Upper lobe of left lung (tissue), 6 donors: ENCODE data around the gene DCLK1. TPM values are rescaled to one million over a fixed set of nuclear protein-coding genes. Genes with fewer than 3 reads are reported as not detected.

Source experiments
- ATAC-seq, 2 donors: fragments of 200-7000 bp; cut with Tn5 transposase; one replicate each; pipeline ENCODE4 v1.9.1; 2022; ENCODE audit warnings: mild to moderate bottlenecking in 2 of 2, moderate library complexity in 2 of 2; ENCODE audit not compliant: low FRiP score in 2 of 2
- DNase-seq, 2 donors: peaks; one replicate each; pipeline ENCODE4 v3.0.0-alpha.2; 2019 to 2020
- H3K27ac ChIP-seq, 4 donors: fragments of 200-600 bp; sonication (generic); one replicate each; pipeline ENCODE4 v1.5.1; 2016 to 2019
- H3K27me3 ChIP-seq, 4 donors: fragments of 200-600 bp; sonication (generic); one replicate each; pipeline ENCODE4 v1.5.1; 2017 to 2019
- H3K36me3 ChIP-seq, 4 donors: fragments of 200-600 bp; sonication (generic); one replicate each; pipeline ENCODE4 v1.5.1; 2016 to 2019
- H3K4me1 ChIP-seq, 4 donors: fragments of 200-600 bp; sonication (generic); one replicate each; pipeline ENCODE4 v1.5.1; 2018 to 2019
- H3K4me3 ChIP-seq, 4 donors: fragments of 200-600 bp; sonication (generic); one replicate each; pipeline ENCODE4 v1.5.1; 2017 to 2019; ENCODE audit warnings: mild to moderate bottlenecking in 2 of 4, moderate library complexity in 1 of 4
- H3K9me3 ChIP-seq, 4 donors: fragments of 200-600 bp; sonication (generic); one replicate each; pipeline ENCODE4 v1.5.1; 2018 to 2019
- CTCF ChIP-seq, 6 experiments: fragments of 450-650 bp in 4 of 6; fragments of 200-600 bp in 2 of 6; sonication (generic) in 2 of 6; IDR thresholded peaks; one replicate each; pipeline ENCODE4 v1.5.1; 2016 to 2019; ENCODE audit warnings: antibody characterized with exemption in 6 of 6
- EP300 ChIP-seq, 4 donors: sonication (generic); formaldehyde crosslinking; IDR thresholded peaks; one replicate each; pipeline ENCODE4 v1.5.1; 2017; ENCODE audit warnings: antibody characterized with exemption in 4 of 4, control low read depth in 2 of 4
- POLR2A ChIP-seq, 4 donors: fragments of 450-650 bp; IDR thresholded peaks; one replicate each; pipeline ENCODE4 v1.5.1; 2016 to 2017; ENCODE audit warnings: antibody characterized with exemption in 4 of 4, mild to moderate bottlenecking in 2 of 4
- POLR2AphosphoS5 ChIP-seq, 2 donors: sonication (generic); formaldehyde crosslinking; IDR thresholded peaks; one replicate each; pipeline ENCODE4 v1.5.1; 2017; ENCODE audit warnings: antibody characterized with exemption in 2 of 2
- whole genome bisulfite sequencing, 2 donors: methylation state at CpG; one replicate each; pipeline ENCODE4 v1.1.5; 2017 to 2018; 5-methylcytosine and 5-hydroxymethylcytosine counted together
- total RNA-seq, 6 donors: library from RNA; depleted of rRNA in 4 of 6; stranded (reverse); fragments of >200 nt in 4 of 6; gene quantifications; one replicate each; pipeline versions ENCODE4 v1.1.0 to v1.2.1, GENCODE V29; 2016 to 2021
- donor health status: DM: no; HTN: no; CAD: no; lungs with moderate emphysema.
- donor health status: DM: no; HTN: yes; CAD: no; lungs with severe emphysema.

The DCLK1 gene
- total RNA-seq, 6 donors from 2014 or later, result 2.1 to 14.7 (median 3.9) TPM

GRCh38 chr13:36146511-36147269 is 15.5 kb upstream of the DCLK1 start:
- ATAC-seq (no peak), DNase-seq (no peak)
- TF ChIP-seq POLR2AphosphoS5 (IDR thresholded peaks at IDR 0.05), result no peak
- Histone ChIP-seq H3K36me3 (no peaks in the 10 kb centered on the region), H3K27me3 (no peaks in the 10 kb centered on the region), H3K4me3 (no peak overlapping the region), H3K9me3 (peaks cover 0 to 4% (median 0%) of the 10 kb centered on the region in 4 donors), H3K4me1 (no peaks in the 10 kb centered on the region), H3K27ac (no peak overlapping the region)
- 71 to 81% methylated on average over 4 of the region's 4 CpGs for WGBS, 2 donors

- Histone ChIP-seq H3K9me3 (peaks cover 0 to 4% (median 0%) of the 10 kb centered on the region in 4 donors), H3K27ac (no peak overlapping the region), H3K27me3 (no peaks in the 10 kb centered on the region), H3K4me1 (no peaks in the 10 kb centered on the region), H3K4me3 (no peak overlapping the region), H3K36me3 (no peaks in the 10 kb centered on the region)
- DNase-seq, result no peak
- ATAC-seq, result no peak
- 79 to 83% methylated on average over 2 of the region's 2 CpGs for WGBS, 2 donors
- no peak for TF ChIP-seq EP300 (IDR thresholded peaks at IDR 0.05)
Measured at GRCh38 chr13:36143738-36144137, 12.6 kb upstream of the DCLK1 start.

GRCh38 chr13:36142735-36143134 is 11.6 kb upstream of the DCLK1 start:
- Histone ChIP-seq H3K27ac (no peak overlapping the region), H3K4me3 (no peak overlapping the region), H3K27me3 (no peaks in the 10 kb centered on the region), H3K36me3 (no peaks in the 10 kb centered on the region), H3K4me1 (no peaks in the 10 kb centered on the region), H3K9me3 (peaks cover 0 to 4% (median 0%) of the 10 kb centered on the region in 4 donors)
- DNase-seq, result no peak
- no peak for ATAC-seq
- TF ChIP-seq POLR2AphosphoS5 (IDR thresholded peaks at IDR 0.05) (no peak), EP300 (IDR thresholded peaks at IDR 0.05) (no peak), CTCF (IDR thresholded peaks at IDR 0.05) (no peak), POLR2A (IDR thresholded peaks at IDR 0.05) (no peak)

GRCh38 chr13:36135876-36136275 is 4.7 kb upstream of the DCLK1 start:
- H3K9me3 ChIP-seq, result no peaks in the 10 kb centered on the region
- WGBS, 2 donors, result 44 to 60% methylated on average over 2 of the region's 2 CpGs
- no peak for DNase-seq
- no peak overlapping the region for H3K27ac ChIP-seq
- H3K4me1 ChIP-seq, result peaks cover 0 to 10% (median 2%) of the 10 kb centered on the region in 4 donors
- H3K36me3 ChIP-seq, result no peaks in the 10 kb centered on the region
- TF ChIP-seq CTCF (IDR thresholded peaks at IDR 0.05), result no peak
- no peak for TF ChIP-seq POLR2AphosphoS5 (IDR thresholded peaks at IDR 0.05)
- TF ChIP-seq EP300 (IDR thresholded peaks at IDR 0.05), result no peak
- no peak for TF ChIP-seq POLR2A (IDR thresholded peaks at IDR 0.05)
- ATAC-seq, result no peak
- peaks cover 0 to 6% (median 0%) of the 10 kb centered on the region in 4 donors for H3K27me3 ChIP-seq
- no peak overlapping the region for H3K4me3 ChIP-seq

- 29 to 65% methylated on average over 1 of the region's 1 CpG for WGBS, 2 donors
- no peak for ATAC-seq
- no peak for TF ChIP-seq CTCF (IDR thresholded peaks at IDR 0.05)
- TF ChIP-seq POLR2AphosphoS5 (IDR thresholded peaks at IDR 0.05), result no peak
- TF ChIP-seq POLR2A (IDR thresholded peaks at IDR 0.05), result no peak
- no peak for TF ChIP-seq EP300 (IDR thresholded peaks at IDR 0.05)
Measured at GRCh38 chr13:36134632-36135031, 3.5 kb upstream of the DCLK1 start.

More at GRCh38 chr13:36134632-36135031, 3.5 kb upstream of the DCLK1 start:
- Histone ChIP-seq H3K4me1 (peaks cover 0 to 18% (median 2%) of the 10 kb centered on the region in 4 donors), H3K4me3 (no peak overlapping the region), H3K27me3 (peaks cover 0 to 8% (median 1%) of the 10 kb centered on the region in 4 donors), H3K36me3 (no peaks in the 10 kb centered on the region), H3K9me3 (no peaks in the 10 kb centered on the region), H3K27ac (no peak overlapping the region)
- no peak for DNase-seq
